Stimulated activated CD4-positive, alpha-beta T cell treated with anti-CD3 and anti-CD28 coated beads, Interleukin-15, amount 100 ng/mL, for 24 hours (primary cell): ENCODE results near the gene SFMBT2.

ENCODE experiments used
- DNase-seq: peaks from one replicate; pipeline ENCODE4 v3.0.0-alpha.2; 2020

The SFMBT2 gene

DNA sequence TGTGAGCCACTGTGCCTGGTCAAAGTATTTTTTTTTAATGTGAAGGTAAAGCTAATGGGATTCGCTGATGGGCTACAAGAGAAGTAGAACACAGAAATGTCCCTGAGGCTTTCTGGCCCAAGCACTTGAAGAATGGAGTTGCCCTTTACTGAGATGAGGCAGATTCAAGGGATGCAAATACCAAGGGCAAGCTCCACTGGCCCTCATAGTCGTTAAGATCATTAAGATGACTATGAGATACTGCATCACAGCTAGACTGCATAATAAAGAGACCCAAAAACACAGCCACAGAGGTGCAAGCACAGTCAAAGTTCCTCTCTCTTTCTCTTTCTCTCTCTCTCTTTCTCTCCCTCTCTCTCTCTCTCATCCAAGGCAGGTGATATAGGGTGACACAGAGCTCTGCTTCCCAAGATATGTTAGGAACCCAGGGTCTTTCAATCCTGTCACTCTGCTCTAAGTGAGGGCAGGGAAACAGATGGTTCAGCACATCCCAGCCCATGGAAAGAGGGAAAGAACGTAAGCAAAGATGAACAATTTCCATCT, 117.4 kb downstream of the SFMBT2 start:
- no peak for DNase-seq

DNA sequence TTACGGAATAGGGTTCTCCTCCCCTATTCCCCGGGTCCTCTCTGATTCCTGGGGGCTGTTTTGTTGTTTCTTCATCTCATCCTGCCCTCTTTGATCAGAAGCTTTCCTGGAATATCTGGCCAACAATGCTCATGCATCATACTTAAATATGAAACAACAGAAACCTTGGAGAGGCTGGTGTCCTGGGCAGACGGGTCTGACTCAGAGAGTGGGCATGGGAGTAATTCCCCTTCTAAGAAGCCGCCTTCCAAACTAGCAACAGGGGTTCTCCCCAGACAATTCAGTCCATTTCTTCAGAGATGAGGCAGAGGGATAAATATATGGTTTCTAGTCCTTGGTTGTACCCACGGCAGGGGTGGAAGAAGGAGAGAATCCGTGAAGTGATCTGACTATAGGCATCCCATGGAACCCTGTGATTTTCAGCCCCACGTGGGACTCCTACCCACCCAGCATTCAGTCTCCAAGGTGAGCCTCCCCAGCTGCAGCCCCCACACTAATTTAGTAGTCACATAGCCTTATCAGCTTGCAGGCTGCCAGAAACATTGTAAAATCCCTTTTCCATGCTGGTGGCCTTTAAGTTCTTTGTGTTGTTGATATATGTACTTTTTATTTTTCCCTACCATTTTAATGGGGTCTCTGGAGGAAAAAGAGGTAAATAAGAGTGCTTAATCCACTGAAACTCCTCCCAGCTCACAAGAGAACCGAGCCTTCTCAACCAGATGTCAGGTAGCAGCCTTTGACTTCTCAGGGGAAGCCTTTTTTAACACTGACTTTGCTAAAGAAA, 119.2 kb downstream of the SFMBT2 start:
- DNase-seq, result no peak

DNA sequence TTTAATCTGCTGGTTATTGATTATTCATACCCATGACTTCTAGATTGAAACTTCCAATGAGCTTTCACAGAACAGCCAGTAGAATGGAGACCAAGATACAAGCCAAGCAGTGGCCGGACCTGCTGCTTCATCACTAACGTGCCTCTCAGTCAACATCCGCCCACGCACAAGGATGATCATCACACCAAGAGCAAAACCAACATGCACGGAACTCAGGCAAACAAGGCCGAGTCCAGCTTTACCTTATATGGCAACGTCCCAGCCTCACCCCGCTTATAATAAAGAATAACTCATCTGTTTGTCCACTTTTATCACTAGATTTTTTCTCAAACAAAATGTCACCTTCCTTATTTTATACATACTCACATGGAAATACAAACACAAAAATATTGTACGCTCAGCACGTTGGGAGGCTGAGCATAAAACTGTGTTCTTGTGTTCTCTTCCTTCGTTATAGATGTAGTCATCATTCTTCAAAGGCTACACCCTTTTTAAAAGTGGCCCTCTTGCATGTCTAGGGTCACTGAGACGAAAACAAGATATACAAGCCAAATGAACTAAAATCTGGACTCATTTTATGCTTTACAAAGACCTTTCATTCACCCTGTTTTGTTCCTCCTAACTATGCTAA, 122.7 kb downstream of the SFMBT2 start:
- DNase-seq, result peak; percentile 22

DNA sequence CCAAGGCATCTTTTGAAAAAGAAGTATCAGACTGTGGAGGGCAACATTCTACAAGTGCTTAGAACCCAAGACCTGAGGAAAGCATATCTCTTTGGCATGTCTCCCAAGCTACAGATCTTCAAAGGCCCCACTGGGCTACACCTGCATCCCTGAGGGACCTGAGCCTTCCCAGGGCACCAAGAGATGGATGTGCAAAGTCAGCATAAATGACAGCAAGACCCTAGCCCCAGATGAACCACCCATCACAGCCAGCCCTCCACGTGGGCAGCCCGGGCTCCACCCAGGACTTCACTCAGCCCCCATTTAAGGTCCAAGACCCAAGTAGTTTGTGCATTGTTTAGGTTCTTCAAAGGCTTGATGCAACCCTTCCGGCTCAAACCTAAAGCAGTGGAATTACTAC, 123.5 kb downstream of the SFMBT2 start:
- DNase-seq, result no peak

DNA sequence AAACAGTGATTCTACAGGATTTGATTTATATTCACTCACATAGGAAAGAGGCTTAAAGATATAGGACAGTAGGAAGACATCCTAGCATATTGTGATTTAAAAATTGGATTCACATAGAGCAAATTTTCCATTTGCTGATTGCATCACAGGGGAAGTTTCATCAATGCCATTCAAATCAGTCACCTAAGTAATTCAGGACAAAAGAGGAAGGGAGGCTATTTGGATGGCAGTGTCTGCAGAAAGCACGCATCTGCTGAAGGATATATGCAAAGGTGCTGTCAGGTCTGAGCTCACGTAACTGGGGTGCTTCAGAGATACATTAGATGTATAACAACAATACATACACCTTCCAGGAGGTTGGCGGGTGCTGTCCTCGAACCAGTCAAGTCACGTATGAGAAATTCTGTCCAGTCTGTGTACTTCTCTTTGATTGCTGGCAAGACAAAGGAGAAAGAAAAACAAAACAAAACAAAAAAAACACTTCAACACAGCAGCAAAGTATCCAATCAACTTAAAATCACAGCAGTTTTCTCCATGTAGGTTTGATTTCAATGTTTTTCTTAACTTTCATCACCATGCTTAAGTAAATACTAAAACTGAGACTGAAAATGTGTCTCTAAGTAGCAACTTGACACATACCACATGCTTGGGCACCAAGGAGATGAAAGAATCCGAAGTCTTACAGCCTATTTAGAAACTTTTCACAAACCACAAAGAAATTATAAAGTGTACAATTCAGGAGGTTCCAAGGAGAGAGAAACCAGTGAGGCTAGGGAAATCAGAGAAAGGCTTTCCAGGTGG, 125.1 kb downstream of the SFMBT2 start:
- DNase-seq, result no peak

DNA sequence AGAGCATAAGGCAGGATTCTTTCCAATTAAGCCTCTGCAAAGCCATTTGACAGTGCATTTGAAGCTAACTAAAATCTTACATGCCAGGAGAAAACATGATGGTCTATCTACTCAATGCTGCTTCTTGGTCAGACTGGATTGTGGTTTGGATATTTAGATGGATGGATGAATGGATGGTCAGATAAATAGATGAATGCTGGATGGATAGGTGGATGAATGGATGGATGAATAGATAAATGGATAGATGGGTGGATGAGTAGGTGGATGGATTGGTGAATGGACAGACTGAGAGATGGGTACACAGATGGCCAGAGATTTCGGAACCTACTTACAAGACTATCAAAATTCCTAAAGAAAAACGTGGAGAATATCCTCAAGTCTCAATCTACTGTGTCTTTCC, 127.6 kb downstream of the SFMBT2 start:
- no peak for DNase-seq

DNA sequence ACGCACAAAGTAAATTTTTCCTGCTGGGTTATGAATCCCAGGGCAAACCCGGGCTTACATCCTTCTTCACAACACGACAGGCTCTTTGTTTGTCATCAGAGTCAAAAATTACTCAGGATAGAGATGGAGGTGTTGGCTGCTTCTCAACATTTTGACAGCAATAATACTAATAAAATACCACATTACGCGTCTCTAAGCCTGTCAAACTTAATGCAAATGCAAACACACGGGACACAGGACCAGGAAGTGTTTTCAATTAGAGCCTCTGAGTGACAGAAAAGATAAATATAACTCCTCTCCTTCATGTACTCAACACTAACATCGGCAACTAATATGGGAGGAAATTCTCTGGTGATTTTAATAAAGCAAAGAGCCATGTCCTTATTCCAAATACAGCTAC, 128.4 kb downstream of the SFMBT2 start:
- DNase-seq, result no peak

DNA sequence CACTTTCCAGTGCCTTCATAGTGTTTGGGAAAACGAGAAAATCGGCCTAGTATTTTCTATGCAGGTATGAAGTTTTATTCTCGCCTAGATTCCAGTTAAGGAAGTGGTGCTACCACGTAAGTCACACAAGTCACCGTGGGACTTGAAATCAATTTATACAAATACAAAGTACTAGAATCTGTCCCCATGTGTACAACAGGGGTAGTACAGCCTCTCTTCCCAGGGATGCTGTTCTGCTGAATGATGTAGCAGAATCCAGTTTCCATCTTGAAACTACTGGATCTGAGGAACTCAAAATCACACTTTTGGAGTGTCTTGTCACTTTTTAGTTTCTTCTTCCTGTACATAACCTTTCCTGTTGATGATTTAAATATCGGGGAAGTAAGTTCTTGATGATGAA, 129.4 kb downstream of the SFMBT2 start:
- DNase-seq, result no peak

DNA sequence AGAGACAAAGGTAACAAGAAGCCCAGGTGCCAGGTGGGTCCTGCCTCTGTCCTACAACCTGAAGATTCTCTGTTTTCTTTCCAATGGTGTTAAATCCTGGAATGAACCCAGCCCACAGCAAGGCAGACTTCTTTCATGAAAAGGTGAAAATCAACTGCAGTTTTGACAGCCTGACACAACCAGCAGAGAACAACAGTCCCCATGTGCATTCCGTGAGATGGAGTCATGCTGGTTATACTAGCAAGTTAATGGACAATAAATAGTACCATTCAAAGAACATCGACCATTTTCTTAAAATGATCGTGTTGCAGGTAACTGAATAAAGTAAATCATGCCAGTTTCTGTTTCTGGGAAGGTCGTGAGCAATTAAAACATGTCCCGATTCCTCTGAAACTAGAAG, 131.5 kb downstream of the SFMBT2 start:
- no peak for DNase-seq

DNA sequence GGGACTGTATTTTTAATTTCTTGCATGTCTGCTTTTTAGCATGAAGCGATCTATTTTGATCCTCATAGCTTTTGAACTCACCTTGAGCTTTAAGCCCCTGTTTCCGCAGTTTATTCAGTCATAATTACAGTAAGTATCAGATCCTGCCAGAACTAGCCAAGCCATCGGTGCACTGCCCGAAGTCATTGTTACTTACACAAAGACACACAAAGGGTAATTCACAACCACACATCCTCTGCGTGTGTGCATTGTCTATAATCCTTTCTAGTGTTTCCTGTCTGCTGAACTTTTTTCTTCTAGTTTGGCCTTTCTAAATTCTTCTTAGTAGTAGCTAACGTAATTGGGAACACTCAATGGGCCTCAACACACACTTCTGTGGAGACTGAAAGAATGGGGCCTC, 133.0 kb downstream of the SFMBT2 start:
- no peak for DNase-seq

DNA sequence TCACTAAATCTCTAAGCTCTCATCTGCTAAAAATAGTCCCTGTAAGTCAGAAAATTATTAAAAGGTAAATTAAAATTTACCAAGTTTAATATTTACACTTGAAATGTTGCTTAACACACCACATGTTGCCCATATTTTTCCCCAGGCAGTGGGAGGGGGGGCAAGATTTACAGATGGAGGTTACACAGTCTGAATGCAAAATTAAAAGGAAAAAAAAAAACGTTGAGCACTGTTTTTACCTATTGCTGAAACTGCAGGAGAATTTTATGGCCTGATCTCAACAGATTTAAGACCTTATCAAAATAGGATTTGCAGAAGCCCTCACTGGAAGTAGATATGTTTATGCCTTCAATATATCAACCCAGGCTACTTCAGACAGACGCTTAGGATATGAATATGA, 133.4 kb downstream of the SFMBT2 start:
- no peak for DNase-seq

DNA sequence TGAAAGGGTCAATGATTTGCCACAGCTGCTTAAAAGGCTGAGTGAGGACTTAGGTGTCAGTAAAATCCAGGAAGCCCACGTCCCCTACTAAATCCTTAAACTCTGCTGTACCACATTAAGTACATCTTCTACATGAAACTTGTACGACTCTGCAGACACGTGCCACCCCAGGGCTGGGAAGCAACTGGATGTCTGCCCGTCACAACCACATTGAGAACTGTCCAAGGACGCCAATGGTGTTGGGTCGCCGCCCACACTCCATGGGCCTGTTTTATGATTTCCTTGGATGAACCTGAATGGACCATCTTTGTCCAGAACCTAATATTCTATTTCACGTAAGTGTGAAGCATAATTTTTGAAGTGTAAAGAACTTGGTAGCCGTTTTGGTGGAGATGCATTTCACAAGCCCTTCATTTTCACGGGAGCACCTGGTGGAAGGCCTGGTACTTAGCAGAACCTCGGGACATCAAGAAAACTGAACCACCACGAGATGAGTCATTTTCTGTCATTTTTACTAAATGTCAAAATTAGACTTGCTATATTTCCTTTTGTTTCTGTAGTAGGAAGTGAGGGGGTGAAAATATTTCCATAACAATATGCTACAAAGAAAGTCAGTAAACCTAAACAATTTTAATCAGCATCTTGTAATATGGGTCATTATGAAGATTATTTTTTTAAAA, 134.9 kb downstream of the SFMBT2 start:
- DNase-seq, result no peak

DNA sequence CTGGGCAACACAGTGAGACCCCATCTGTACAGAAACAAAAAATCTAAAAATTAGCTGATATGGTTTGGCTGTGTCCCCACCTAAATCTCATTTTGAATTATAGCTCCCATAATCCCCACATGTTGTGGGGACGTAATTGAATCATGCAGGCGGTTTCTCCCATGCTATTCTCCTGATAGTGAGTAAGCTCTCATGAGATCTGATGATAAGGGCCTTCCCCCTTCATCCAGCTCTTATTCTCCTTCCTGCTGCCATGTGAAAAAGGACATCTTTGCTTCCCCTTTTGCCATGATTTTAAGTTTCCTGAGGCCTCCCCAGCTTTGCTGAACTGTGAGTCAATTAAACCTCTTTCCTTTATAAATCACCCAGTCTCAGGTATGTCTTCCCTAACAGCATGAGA, 136.5 kb downstream of the SFMBT2 start:
- DNase-seq, result no peak

DNA sequence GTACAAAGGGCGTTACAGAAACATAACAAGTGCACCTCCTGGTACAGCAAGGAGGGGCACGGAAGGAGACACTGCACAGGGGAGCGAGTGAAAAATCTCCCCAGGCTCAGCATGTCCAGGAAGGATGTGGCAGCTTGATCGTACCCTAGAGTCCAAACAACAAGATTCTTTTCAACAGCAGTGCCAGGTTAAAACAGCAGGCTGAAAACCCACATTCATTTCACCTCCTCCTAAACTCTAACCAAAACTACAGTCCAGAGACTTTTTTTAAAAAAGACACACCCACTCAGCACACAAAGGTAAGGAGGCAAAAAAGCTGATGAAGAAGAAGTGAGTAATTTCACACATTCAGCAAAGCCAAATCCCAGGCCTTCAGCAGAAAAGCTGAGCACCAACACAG, 138.8 kb downstream of the SFMBT2 start:
- DNase-seq, result peak; percentile 27

DNA sequence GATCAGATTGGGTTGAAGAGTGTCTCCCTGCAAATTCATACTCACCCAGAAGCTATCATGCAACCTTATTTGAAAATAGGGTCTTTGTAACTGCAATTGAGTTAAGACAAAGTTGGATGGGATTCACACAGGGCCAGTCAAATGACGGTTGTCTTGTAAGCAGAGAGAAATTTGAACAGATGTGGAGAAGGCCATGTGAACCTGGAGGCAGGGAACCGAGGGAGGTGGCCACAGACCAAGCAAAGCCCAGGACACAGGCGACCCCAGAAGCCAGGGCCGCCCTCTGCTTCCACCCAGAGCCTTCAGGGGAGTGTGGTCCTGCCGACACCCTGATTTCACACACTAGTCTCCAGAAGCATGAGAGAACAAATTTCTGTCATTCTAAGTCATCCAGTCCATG, 140.8 kb downstream of the SFMBT2 start:
- DNase-seq, result no peak

DNA sequence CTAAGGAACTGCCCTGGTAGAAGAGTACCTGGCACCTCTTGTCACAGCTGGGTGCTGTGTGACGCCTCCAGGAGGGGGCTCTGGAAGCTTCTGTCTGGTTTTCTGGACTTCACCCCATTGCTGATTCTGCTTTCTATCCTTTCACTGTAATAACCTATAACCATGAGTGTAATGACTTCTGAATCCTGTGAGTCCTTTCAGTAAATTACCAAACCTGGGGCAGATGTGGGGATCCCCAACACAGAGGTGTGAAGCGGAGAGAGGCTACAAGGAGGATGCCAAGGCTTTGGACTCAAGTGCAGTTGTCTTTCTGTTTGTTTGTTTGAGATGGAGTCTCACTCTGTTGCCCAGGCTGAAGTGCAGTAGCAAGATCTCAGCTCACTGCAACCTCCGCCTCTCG, 143.7 kb downstream of the SFMBT2 start:
- DNase-seq, result no peak

DNA sequence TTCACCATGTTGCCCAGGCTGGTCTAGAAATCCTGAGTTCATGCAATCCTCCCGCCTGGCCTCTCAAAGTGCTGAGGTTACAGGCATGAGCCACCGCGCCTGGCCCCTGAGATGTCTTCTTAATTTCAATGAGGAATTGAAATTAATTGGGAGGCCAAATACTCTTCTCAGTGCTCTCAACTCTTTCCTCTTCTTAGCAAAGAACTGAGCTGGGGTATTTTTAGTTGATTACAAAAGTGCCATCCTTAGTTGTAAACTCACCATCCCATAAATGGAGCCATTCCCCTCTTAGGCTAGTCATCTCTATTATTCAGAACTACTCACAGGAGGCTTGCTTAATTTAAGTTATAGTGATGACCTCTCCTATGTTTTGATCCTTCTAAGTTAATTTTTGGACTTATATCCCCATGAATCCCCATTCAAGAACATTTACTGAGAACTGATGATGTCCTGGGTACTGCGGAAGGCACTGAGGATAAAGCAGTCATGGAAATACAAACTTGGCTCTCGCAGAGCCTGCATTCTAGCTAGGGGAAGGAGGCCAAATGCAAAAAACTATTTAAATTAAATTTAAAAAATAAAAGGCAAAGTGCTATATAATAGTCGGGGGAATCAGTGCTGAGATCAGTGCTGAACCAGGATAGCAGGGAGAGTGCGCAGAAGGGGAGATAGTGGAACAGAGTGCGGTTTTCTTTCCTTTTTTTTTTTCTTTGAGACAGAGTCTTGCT, 145.3 kb downstream of the SFMBT2 start:
- no peak for DNase-seq

DNA sequence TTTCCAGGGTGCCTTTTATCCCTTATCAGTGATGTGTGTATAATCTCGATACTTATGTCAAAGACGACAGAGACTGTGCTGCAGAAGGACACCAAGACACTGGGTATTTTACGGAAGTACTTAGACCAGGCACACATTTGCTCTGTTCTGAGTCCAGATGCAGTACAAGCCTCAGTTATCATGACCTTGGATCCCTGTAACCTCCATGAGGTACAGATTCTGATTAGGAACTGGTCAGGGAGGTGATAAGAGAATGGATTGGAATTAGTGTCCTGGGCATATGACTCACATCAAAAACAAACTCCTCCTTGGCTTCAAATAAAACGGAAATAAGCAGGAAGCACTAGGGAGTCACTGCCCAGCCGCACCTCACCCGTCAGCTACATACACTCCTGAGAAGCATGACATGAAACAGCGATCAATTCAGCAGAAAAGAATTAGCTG, 146.5 kb downstream of the SFMBT2 start:
- DNase-seq, result no peak

DNA sequence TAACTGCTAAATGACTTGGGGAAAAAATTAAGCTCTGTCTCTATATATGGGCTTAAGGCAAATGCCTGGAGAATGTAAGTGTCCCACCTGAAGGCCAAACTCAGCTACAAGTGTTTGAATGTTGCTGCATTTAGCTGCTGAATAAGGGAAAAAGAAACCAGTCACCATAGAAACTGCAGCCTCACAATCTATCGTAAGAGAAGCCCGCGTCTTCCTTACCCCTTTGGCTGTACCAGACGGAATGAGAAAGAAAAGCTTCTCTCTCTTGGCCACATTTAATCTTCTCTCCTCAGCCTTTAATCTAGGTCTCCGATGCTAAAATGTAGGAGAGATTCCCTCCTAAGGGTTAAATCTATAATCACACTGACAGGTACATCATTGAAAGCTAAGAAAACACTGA, 147.2 kb downstream of the SFMBT2 start:
- DNase-seq, result no peak

DNA sequence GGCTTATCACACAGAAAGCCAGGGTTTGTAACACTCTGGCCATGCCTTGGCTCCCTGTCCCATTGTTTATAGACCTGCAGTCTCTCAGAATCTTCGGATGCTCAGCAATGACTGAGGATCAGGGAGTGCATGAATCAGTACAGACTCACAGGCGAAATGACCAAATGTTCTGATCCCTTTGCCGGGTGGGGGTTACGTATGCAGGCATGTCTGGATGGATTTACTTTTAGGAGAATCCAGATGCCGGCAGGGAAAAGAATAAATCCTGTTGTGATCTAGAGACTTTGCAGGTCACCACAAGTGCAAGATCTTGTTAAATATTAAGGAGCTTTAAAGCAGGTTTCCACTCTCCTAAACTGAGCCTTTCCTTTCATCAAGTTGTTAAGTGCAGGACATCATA, 149.5 kb downstream of the SFMBT2 start:
- DNase-seq, result no peak

DNA sequence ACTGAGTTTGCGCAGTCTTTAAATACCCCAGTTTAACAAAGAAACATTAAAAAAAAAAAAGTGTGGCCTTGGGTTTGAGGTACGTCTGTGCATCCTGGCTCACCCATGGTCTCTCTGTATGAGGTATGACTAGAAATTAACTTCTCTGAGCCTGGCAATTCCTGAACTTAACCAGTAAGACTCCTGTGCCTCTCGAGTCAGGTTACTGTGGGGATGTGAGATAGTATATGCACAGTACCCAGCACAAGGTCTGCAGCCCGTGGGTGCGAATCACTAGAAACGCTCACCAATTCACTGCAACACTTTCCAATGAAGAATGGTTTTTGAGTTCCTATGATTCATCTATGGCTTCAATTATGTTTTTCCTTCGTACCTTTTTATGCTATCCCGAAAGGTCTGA, 149.9 kb downstream of the SFMBT2 start:
- DNase-seq, result peak; percentile 37

DNA sequence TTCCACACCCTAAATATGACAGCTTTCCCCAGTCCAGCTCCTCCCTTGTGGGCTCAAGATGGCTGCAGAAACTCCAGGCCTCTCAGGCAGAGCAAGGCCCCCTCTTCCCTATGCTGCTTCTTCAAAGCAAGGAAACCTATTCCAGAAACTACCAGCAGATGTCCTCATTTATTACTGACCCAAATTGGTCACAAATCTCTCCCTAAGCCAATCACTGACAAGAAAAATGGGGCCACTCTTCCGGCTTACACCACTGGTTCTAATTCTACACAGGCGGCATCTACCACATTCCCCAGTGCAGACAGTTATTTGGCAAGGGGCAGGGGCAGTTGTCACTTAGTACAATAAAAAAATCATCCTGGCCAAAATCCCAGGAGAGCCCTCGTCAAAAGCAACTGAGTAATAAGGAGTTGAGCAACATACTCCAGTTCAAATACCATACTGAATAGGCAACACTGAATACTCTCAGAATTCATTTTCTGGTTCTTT, 150.4 kb downstream of the SFMBT2 start:
- no peak for DNase-seq
